ENCODE measurements around the gene PDK4. TPM values are rescaled to one million over a fixed set of nuclear protein-coding genes. Genes with fewer than 3 reads are reported as not detected.

PDK4 gene
- total RNA-seq, 2 experiments from 2014 or later = not detected

Other genes with a start within 250 kb of the PDK4 start
- gene PON3, start 200.1 kb downstream of the PDK4 start, total RNA-seq (2014; rRNA removed; shearing (Covaris generic)) = not detected in 2 replicates
- gene PON3, start 200.1 kb downstream of the PDK4 start, total RNA-seq (2022) = not detected in 2 replicates
- gene PON2, start 161.5 kb downstream of the PDK4 start, total RNA-seq (2014; rRNA removed; shearing (Covaris generic)) = not detected in 2 replicates
- gene PON2, start 161.5 kb downstream of the PDK4 start, total RNA-seq (2022) = not detected in 2 replicates
- not detected in 2 replicates for gene ASB4, start 110.6 kb downstream of the PDK4 start, total RNA-seq (2014; rRNA removed; shearing (Covaris generic))
- gene ASB4, start 110.6 kb downstream of the PDK4 start, total RNA-seq (2022) = not detected in 2 replicates
- not detected in 2 replicates for gene DYNC1I1, start 176.0 kb upstream of the PDK4 start, total RNA-seq (2014; rRNA removed; shearing (Covaris generic))
- gene DYNC1I1, start 176.0 kb upstream of the PDK4 start, total RNA-seq (2022) = not detected in 2 replicates